Neural progenitor cell (in vitro differentiated cells): Measurements from ENCODE around the gene DENND4A. TPM values are rescaled to one million over a fixed set of nuclear protein-coding genes. Genes with fewer than 3 reads are reported as not detected.
"Not testable (repeated sequence)": the region's sequence is repeated elsewhere in the genome, so short reads cannot be mapped to it uniquely, and the experiment has no call there.

ENCODE experiments used
- DNase-seq: peaks from one replicate; pipeline ENCODE4 v3.0.0-alpha.2; 2016; ENCODE audit warnings: low spot score
- H2AFZ ChIP-seq: fragments of 200-600 bp; sonication (generic); replicated peaks from 2 replicates; pipeline ENCODE4 v1.6.1; 2016; ENCODE audit warnings: antibody characterized with exemption
- H3F3A ChIP-seq: fragments of 200-600 bp; sonication (generic); 2 replicates; pipeline ENCODE4 v1.6.1; 2016; ENCODE audit warnings: antibody characterized with exemption, low read depth
- H3K27ac ChIP-seq: fragments of 200-600 bp; sonication (generic); 2 replicates; pipeline ENCODE4 v1.5.1; 2016; ENCODE audit warnings: mild to moderate bottlenecking
- H3K27me3 ChIP-seq: fragments of 200-600 bp; sonication (generic); 2 replicates; pipeline ENCODE4 v1.6.1; 2016; ENCODE audit warnings: mild to moderate bottlenecking, moderate library complexity
- H3K36me3 ChIP-seq: fragments of 200-600 bp; sonication (generic); 2 replicates; pipeline ENCODE4 v1.5.1; 2016
- H3K4me1 ChIP-seq: fragments of 200-600 bp; sonication (generic); 2 replicates; pipeline ENCODE4 v1.6.1; 2016; ENCODE audit warnings: mixed run types
- H3K4me2 ChIP-seq: fragments of 200-600 bp; sonication (generic); 2 replicates; pipeline ENCODE4 v1.6.1; 2016
- H3K4me3 ChIP-seq: fragments of 200-600 bp; sonication (generic); 2 replicates; pipeline ENCODE4 v1.5.1; 2016
- H3K79me2 ChIP-seq: fragments of 200-600 bp; sonication (generic); 2 replicates; pipeline ENCODE4 v1.6.1; 2016; ENCODE audit warnings: low read depth
- H3K9ac ChIP-seq: fragments of 200-600 bp; sonication (generic); 2 replicates; pipeline ENCODE4 v1.6.1; 2016
- H3K9me3 ChIP-seq: fragments of 200-600 bp; sonication (generic); 2 replicates; pipeline ENCODE4 v1.5.1; 2016; ENCODE audit warnings: low read depth
- H4K20me1 ChIP-seq: fragments of 200-600 bp; sonication (generic); 2 replicates; pipeline ENCODE4 v1.6.1; 2016; ENCODE audit warnings: low read depth
- H3K27ac Mint-ChIP-seq: 3 replicates; pipeline ENCODE4 v1.8.0; 2021; ENCODE audit warnings: mixed read lengths
- H3K27me3 Mint-ChIP-seq: 2 replicates; pipeline ENCODE4 v1.8.0; 2022; ENCODE audit warnings: low read depth, mild to moderate bottlenecking, inconsistent platforms, moderate library complexity, mixed read lengths; ENCODE audit not compliant: insufficient read depth
- H3K36me3 Mint-ChIP-seq: 3 replicates; pipeline ENCODE4 v1.8.0; 2021; ENCODE audit warnings: mixed read lengths
- H3K4me1 Mint-ChIP-seq: 3 replicates; pipeline ENCODE4 v1.8.0; 2021; ENCODE audit warnings: mixed read lengths
- H3K4me3 Mint-ChIP-seq: 3 replicates; pipeline ENCODE4 v1.8.0; 2021; ENCODE audit warnings: mild to moderate bottlenecking, moderate library complexity, mixed read lengths
- H3K9me3 Mint-ChIP-seq: 3 replicates; pipeline ENCODE4 v1.8.0; 2020; ENCODE audit warnings: mixed read lengths
- CTCF ChIP-seq: fragments of 200-600 bp; sonication (generic); IDR thresholded peaks from 2 replicates; pipeline ENCODE4 v1.5.1; 2017; ENCODE audit warnings: antibody characterized with exemption, mild to moderate bottlenecking
- EZH2 ChIP-seq: fragments of 200-600 bp; sonication (generic); IDR thresholded peaks from 2 replicates; pipeline ENCODE4 v1.6.1; 2017; ENCODE audit warnings: antibody characterized with exemption, mild to moderate bottlenecking, moderate library complexity
- EZH2phosphoT487 ChIP-seq: fragments of 200-600 bp; sonication (generic); IDR thresholded peaks from 2 replicates; pipeline ENCODE4 v1.6.1; 2017; ENCODE audit warnings: antibody characterized with exemption
- total RNA-seq: library from RNA; depleted of rRNA; stranded (reverse); fragments of >200 nt; gene quantifications from 2 replicates; pipeline ENCODE4 v1.2.3, GENCODE V29; 2015; ENCODE audit warnings: low replicate concordance

DENND4A gene
- total RNA-seq, 1 donor from 2014 or later, result 4.8 TPM

DNA sequence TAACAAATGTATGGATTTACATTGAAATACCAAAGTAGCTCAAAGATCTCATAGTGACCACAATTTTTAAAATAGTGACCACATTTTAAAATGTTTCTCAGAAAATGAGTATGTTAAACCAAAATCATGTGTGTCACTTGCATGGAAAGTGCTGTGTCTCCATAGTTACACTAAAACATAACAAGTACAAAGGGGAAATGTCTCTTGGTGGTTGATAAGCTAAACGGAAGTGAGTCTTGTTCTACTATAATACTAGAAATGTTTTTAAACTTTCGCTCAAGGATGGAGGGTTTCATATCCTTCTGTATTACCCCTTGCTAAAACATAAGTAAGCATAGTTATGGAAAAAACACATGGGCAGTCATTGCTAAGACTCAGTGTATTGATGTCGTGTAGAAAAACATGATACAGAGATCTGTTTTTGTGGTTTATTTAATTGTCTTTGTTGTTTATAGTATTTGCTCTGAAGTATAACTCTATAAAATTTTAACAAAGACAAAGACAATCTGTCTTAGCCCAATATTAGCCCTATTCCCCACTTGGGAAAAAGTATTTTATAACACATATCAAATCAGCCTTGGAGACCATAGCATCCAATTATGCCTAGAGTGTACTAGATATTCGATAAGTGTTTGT, 27.0 kb upstream of the DENND4A start:
- no peaks in the 10 kb centered on the region for H3K4me1 ChIP-seq
- peaks cover under 1% of the 10 kb centered on the region for H3K36me3 Mint-ChIP-seq
- no peak overlapping the region for H3K4me3 ChIP-seq
- H3K4me3 Mint-ChIP-seq, result no peak overlapping the region
- H3K4me2 ChIP-seq, result no peak overlapping the region
- no peaks in the 10 kb centered on the region for H3K9me3 Mint-ChIP-seq
- no peak overlapping the region for H3K9ac ChIP-seq
- no peak overlapping the region for H2AFZ ChIP-seq
- H3K27ac ChIP-seq, result no peak overlapping the region
- TF ChIP-seq EZH2 (no peak), CTCF (no peak)
- no peaks in the 10 kb centered on the region for H3K79me2 ChIP-seq
- no peaks in the 10 kb centered on the region for H3K27me3 Mint-ChIP-seq
- no peaks in the 10 kb centered on the region for H3K4me1 Mint-ChIP-seq
- no peaks in the 10 kb centered on the region for H3F3A ChIP-seq
- no peaks in the 10 kb centered on the region for H3K9me3 ChIP-seq
- no peak for DNase-seq
- H4K20me1 ChIP-seq, result no peaks in the 10 kb centered on the region
- H3K27ac Mint-ChIP-seq, result no peak overlapping the region
- H3K27me3 ChIP-seq, result no peaks in the 10 kb centered on the region
- H3K36me3 ChIP-seq, result no peaks in the 10 kb centered on the region

DNA sequence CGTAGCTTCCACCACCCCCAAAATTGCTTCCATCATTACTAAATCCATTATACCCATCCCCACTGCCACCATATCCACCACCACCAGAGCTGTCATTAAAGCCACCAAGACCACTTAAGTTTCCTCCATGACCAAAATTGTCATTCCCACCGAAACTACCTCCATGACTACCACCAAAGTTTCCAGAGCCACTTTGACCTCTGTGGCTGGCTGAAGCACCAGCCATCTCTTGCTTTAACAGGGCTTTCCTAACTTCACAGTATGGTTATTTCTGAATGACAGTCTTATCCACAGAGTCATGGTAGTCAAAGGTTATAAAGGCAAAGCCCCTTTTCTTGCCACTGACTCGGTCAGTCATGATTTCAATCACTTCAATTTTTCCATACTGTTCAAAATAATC, 24.3 kb upstream of the DENND4A start:
- no peaks in the 10 kb centered on the region for H3F3A ChIP-seq
- TF ChIP-seq EZH2 (no peak), CTCF (no peak), EZH2phosphoT487 (no peak)
- H3K4me2 ChIP-seq, result no peak overlapping the region
- no peak overlapping the region for H3K4me3 ChIP-seq
- no peaks in the 10 kb centered on the region for H4K20me1 ChIP-seq
- no peak overlapping the region for H2AFZ ChIP-seq
- peaks cover 2% of the 10 kb centered on the region for H3K36me3 Mint-ChIP-seq
- no peaks in the 10 kb centered on the region for H3K9me3 ChIP-seq
- no peaks in the 10 kb centered on the region for H3K79me2 ChIP-seq
- H3K27me3 ChIP-seq, result no peaks in the 10 kb centered on the region
- H3K9me3 Mint-ChIP-seq, result peaks cover 5% of the 10 kb centered on the region
- no peaks in the 10 kb centered on the region for H3K36me3 ChIP-seq
- no peak overlapping the region for H3K4me3 Mint-ChIP-seq
- no peaks in the 10 kb centered on the region for H3K4me1 ChIP-seq
- no peak for DNase-seq
- no peak overlapping the region for H3K9ac ChIP-seq
- no peak overlapping the region for H3K27ac Mint-ChIP-seq
- no peak overlapping the region for H3K27ac ChIP-seq
- H3K4me1 Mint-ChIP-seq, result no peaks in the 10 kb centered on the region
- H3K27me3 Mint-ChIP-seq, result no peaks in the 10 kb centered on the region

GRCh38 chr15:65816008-65816407, 23.9 kb upstream of the DENND4A start:
- not testable (repeated sequence) for H3K27me3 Mint-ChIP-seq, H3K9ac ChIP-seq, H3K27ac ChIP-seq, H3K27ac Mint-ChIP-seq, H3K36me3 Mint-ChIP-seq, H3K4me3 Mint-ChIP-seq, DNase-seq, H3K4me2 ChIP-seq, H3K4me1 ChIP-seq, H4K20me1 ChIP-seq, H3K27me3 ChIP-seq, H3K9me3 ChIP-seq, H3K79me2 ChIP-seq, H3K36me3 ChIP-seq, H3K4me3 ChIP-seq, H3F3A ChIP-seq, H2AFZ ChIP-seq, H3K4me1 Mint-ChIP-seq, H3K9me3 Mint-ChIP-seq

DNA sequence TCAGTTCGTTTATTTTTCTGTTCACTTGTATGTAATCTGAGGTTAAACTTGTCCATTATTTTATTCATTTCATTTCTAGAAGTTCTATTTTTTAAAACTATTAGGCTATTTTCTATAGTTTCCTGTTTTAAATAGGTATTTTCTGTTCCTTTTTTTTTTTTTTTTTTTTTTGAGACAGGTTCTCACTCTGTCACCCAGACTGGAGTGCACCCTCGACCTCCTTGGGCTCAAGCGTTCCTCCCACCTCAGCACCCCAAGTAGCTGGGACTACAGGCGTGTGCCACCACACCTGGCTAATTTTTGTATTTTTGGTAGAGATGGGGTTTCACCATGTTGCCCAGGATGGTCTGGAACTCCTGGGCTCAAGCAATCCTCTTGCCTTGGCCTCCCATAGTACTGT, 22.2 kb upstream of the DENND4A start:
- not testable (repeated sequence) for H3K36me3 Mint-ChIP-seq, H3K27me3 ChIP-seq, H3K4me3 Mint-ChIP-seq, H3K27me3 Mint-ChIP-seq, H3K9me3 ChIP-seq, H3F3A ChIP-seq, H3K27ac ChIP-seq, H3K9me3 Mint-ChIP-seq, H2AFZ ChIP-seq, H3K4me3 ChIP-seq, H3K4me2 ChIP-seq, H4K20me1 ChIP-seq, H3K4me1 ChIP-seq, H3K36me3 ChIP-seq, H3K9ac ChIP-seq, DNase-seq, H3K27ac Mint-ChIP-seq, H3K4me1 Mint-ChIP-seq, H3K79me2 ChIP-seq
